ENCODE results near the gene COG5.

DNA sequence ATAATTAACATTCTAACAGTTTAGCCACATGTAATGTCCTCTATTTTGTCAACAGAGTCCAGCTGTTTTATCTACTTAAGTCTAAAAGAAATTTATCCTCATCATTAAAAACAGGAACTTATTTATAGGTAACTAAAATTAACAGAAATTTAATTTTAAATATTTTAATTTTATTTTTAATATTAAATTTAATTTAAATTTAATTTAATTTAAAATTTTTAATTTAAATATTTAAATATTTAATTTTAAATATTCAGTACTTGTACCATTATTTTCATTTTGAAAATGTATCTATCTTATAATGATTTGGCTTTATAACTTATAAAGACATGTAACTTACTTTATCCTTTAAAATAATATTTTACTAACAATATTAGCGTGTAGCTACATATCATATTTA is 94.9 kb downstream of the COG5 start:
- TF ChIP-seq, protein P1, sequence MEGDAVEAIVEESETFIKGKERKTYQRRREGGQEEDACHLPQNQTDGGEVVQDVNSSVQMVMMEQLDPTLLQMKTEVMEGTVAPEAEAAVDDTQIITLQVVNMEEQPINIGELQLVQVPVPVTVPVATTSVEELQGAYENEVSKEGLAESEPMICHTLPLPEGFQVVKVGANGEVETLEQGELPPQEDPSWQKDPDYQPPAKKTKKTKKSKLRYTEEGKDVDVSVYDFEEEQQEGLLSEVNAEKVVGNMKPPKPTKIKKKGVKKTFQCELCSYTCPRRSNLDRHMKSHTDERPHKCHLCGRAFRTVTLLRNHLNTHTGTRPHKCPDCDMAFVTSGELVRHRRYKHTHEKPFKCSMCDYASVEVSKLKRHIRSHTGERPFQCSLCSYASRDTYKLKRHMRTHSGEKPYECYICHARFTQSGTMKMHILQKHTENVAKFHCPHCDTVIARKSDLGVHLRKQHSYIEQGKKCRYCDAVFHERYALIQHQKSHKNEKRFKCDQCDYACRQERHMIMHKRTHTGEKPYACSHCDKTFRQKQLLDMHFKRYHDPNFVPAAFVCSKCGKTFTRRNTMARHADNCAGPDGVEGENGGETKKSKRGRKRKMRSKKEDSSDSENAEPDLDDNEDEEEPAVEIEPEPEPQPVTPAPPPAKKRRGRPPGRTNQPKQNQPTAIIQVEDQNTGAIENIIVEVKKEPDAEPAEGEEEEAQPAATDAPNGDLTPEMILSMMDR (tag by site-specific recombination; IDR thresholded peaks at IDR 0.05) = no peak
- TF ChIP-seq, protein P2, sequence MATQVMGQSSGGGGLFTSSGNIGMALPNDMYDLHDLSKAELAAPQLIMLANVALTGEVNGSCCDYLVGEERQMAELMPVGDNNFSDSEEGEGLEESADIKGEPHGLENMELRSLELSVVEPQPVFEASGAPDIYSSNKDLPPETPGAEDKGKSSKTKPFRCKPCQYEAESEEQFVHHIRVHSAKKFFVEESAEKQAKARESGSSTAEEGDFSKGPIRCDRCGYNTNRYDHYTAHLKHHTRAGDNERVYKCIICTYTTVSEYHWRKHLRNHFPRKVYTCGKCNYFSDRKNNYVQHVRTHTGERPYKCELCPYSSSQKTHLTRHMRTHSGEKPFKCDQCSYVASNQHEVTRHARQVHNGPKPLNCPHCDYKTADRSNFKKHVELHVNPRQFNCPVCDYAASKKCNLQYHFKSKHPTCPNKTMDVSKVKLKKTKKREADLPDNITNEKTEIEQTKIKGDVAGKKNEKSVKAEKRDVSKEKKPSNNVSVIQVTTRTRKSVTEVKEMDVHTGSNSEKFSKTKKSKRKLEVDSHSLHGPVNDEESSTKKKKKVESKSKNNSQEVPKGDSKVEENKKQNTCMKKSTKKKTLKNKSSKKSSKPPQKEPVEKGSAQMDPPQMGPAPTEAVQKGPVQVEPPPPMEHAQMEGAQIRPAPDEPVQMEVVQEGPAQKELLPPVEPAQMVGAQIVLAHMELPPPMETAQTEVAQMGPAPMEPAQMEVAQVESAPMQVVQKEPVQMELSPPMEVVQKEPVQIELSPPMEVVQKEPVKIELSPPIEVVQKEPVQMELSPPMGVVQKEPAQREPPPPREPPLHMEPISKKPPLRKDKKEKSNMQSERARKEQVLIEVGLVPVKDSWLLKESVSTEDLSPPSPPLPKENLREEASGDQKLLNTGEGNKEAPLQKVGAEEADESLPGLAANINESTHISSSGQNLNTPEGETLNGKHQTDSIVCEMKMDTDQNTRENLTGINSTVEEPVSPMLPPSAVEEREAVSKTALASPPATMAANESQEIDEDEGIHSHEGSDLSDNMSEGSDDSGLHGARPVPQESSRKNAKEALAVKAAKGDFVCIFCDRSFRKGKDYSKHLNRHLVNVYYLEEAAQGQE (tag by site-specific recombination; IDR thresholded peaks at IDR 0.05) = no peak
- TF ChIP-seq ZNF10 (tag by site-specific recombination; IDR thresholded peaks at IDR 0.05) (no peak), ZNF426 (tag by site-specific recombination; IDR thresholded peaks at IDR 0.05) (no peak)

Measured in HEK293 (cell line).